Measurements from ENCODE around the gene POP5. TPM values are rescaled to one million over a fixed set of nuclear protein-coding genes. Genes with fewer than 3 reads are reported as not detected.
A peak's percentile ranks its signal among the peaks of the same experiment; 100 is the strongest.
"Not testable (repeated sequence)": the region's sequence is repeated elsewhere in the genome, so short reads cannot be mapped to it uniquely, and the experiment has no call there.

POP5 gene
- 33.8 TPM for total RNA-seq
- long read RNA-seq, transcript POP5-202 (5 exons, 801 nt): major isoform, 5 of 12 reads
- long read RNA-seq, partial matches to known transcripts: 0 of 12 reads
- long read RNA-seq, other reads (novel, unspliced or antisense): 3 of 12 reads

DNA sequence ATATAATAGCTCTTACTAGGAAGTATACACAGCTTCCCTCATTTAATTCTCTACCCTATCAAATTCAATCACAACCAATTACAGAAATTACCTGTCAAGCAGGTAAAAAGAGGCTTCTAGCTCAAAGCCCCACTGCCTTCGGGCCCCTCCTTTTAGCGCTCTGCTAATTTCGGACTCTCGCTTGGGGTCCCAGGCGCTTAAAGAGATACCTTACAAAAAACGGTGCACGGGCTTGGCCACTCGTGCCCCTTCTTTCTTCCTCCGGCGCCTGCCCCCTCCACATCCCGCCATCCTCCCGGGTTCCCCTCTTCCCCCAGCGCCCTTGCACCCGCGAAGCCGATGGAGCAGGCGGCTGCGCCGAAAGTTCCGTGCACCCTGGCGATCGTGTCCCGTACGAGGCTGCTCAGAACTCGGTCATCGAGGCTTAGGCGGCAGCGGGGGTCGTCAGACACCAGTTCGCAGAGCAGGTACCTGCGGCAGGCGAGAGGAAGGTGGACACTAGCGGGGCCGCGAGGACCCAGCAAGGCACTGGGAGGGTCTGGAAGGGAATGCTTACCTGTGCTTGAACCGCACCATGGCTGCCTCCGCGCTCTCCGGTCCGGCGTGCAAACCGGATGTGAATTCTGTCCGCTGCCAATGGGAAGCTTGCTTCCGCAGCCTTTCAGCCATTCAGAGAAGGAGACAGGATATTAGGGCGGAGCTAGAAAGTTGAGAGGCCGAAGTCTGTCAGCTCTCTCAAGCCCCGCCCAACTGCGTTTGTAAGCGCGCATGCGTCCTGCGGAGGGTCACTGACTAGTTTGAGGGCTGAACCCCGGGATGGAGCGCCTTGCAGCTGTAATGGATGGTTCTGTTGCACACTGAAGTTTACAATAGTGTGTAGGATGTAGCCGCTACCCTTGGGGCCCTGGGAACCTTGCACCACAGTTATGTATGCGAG, at the start of gene POP5:
Gene POP5, minus strand, starts transcription at position 616 of the 937 bp plus-strand sequence. Its CDS starts 40 bp downstream, at position 576.
- DNase-seq (ENCODE audit: low spot score): peak; percentile 97

DNA sequence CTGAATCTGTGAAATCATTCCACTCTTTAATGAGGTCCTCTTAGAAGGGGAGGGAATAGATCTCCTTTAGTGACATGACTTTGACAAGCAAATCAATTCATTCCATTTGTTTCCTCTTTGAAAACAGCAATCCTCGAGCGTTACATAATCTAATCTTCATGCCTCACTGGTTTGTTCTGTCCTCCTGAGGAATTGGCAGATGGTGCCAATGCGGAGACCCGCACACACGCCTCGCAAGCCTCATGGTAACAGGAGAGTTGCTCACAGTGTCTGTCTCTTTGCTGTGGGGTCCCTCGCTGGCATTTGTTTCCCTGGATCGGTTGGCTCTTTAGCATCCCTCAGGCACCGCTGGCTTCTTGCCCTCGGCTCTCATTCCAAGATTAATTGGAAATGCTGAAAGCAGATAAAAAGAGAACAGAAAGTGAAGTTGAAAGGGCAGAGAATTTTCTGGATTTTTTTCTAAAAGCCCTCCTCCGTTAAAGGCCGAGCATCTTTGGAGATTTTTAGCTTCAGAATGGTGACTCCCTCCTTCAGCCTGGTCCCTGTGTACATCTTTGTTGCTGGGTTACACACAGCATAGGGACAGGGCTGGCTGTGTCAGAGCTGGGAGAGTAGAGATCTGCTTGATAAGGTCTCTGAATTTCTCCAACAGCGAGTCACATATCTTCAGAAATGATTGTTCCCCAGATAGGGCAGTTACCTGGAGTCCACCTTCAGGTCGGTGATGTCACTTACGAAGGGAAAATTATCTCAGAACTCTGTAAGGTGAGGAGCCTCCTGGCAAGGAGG, 49.1 kb upstream of the POP5 start:
- no peak for DNase-seq (ENCODE audit: low spot score)

- no peak for DNase-seq (ENCODE audit: low spot score)
Measured at GRCh38 chr12:120628919-120629318, 47.7 kb upstream of the POP5 start.

GRCh38 chr12:120625557-120626419, 44.6 kb upstream of the POP5 start:
- DNase-seq (ENCODE audit: low spot score): no peak

DNA sequence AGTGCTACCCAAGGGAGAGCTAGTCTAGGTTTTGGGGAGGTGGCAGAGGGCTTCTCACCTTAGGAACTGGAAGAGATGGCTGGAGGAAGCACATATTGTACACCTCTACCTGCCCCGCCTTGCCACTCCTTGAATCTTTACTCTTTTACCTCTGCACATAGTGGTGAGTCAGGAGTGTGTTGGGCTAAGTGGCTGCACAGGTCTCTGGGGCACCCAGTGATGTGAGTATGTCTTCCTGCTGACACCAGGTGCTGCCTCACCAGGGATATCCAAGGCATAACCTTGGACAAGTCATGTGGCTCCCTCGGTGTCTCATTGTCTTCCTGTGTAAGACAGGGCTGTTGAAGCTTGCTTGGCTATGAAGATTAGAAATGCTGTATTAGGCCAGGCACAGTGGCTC, 39.4 kb upstream of the POP5 start:
- DNase-seq (ENCODE audit: low spot score): no peak

DNA sequence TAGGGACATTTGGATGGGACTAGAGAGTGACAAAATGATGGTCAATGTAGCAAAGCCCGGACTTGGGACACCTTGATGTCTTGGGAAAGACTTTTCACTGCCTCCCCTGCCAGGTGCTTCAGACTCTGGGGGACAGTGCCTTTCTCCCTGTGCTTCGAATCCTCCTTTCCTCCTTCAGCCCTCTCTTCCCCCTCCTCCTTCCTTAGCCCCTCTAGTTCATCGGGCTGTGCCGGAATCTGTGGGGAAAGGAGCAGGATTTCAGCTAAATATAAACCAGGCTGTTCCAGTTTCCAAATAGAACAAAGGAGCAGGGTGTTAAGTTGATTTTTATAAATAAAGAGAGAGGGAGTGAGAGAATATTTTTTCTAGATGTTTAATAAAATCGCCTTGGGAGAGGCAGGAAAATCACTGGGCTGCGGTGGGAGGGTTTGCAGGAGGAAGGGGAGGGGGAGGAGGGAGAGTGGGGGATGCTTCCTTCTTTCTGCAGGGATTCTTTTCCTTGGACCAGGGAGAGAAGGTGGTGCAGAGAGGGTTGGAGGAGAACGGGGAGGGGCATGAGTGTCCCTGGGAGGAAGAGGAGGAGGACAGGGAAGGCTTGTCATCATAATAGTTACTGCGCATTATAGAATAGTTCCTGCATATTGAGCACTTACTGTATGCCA, 37.9 kb upstream of the POP5 start:
- DNase-seq (ENCODE audit: low spot score): no peak

DNA sequence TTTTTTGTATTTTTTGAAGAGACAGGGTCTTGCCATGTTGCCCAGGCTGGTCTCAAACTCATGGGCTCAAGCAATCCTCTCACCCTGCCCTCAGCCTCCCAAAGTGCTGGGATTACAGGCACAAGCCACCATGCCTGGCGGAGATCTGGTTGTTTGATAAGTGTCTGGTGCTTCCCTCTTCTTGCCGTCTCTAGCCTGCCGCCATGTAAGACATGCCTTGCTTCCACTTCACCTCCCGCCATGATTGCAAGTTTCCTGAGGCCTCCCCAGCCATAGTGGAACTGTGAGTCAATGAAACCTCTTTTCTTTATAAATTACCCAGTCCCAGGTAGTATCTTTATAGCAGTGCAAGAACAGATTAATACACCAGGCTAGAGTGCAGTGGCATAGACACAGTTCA, 36.6 kb upstream of the POP5 start:
- not testable (repeated sequence) for DNase-seq (ENCODE audit: low spot score)

GRCh38 chr12:120617193-120617592, 36.0 kb upstream of the POP5 start:
- not testable (repeated sequence) for DNase-seq (ENCODE audit: low spot score)

- DNase-seq (ENCODE audit: low spot score): no peak
Measured at GRCh38 chr12:120614848-120615247, 33.6 kb upstream of the POP5 start.

DNA sequence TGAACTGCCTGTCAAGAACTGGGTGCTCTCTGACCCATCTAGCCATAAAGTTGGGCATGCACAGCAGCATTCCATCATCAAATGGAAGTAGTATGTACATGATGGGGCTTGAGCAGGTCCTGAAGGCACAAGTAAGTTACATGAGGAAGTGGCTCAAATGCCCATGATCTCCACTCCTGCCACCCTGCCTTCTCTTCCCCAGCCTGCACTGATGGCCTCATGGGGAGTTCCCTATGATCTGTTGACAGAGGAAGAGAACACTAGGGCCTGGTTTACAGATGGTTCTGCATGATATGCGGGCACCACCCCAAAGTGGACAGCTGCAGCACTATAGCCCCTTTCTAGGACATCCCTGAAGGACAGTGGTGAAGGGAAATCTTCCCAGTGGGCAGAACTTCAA, 30.3 kb upstream of the POP5 start:
- DNase-seq (ENCODE audit: low spot score): not testable (repeated sequence)

GRCh38 chr12:120610560-120610959, 29.4 kb upstream of the POP5 start:
- no peak for DNase-seq (ENCODE audit: low spot score)

DNA sequence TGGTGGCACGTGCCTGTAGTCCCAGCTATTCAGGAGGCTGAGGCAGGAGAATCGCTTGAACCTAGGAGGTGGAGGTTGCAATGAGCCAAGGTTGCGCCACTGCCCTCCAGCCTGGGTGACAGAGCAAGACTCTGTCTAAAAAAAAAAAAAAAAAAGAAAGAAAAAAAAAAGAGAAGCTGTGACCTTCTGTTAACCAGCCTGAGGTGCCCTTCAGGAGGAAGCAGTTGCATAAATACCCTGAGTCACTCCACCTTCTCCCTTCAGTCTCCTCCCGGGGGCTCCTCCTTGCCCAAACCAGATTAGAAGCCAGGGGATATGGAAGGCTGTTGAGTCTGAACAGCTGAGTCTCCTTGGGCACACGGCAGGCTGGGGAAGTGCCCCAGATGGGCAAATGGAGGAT, 21.2 kb upstream of the POP5 start:
- DNase-seq (ENCODE audit: low spot score): not testable (repeated sequence)

- no peak for DNase-seq (ENCODE audit: low spot score)
Measured at GRCh38 chr12:120599672-120600552, 18.7 kb upstream of the POP5 start.

DNA sequence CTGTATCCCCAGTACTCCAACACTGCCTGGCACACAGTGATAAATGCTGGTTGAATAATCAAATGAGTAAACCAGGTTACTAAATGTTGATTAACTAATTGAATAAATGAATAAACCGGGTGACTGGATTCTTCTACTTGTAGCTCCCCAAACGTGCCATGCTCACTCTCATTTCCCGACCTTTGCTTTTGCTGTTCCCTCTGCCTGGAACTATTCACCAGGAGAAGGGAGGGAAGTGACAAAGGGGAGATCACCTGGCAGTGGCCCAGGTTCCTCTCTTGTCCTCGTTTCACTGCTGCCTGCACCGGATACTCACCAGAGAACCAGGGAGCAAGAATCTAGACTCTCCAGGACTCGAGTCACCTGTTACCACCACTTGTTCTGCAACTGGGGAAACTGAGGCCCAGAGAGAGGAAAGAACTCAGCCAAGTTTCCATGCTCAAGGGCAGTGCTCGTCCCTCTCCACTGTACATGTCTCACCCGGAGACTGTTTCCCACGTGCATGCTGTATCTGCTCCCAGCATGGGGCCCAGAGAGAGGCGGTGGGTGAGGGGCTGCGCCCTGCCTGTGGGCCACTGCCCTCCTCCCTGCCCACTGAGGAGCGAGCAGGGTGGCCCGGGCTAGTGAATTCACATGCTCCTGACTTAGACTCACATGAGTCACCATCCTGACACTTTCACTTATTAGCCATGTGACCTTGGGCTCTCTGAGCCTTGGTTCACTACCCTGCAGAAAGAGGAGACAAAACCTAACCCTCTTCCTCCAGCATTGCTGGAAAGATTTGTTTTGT, 17.7 kb upstream of the POP5 start:
- DNase-seq (ENCODE audit: low spot score): no peak

DNA sequence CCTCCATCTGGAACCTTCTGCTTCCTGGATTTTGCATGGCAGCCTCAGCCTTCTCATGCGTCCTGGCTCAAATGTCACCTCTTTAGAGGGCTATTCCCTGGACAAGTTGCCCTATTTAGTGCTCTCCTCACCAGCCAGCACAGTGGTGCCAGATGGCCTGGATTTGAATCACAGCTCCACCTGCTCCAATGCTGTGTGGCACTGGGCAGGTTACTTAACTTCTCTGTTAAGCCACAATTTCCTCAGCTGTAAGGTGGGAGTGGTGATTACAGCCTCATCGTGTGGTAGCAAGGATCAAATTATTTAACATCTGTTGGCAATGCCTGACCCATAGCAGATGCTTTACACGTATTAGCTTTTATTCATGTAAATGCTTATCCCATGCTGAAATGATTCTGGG, 16.7 kb upstream of the POP5 start:
- no peak for DNase-seq (ENCODE audit: low spot score)

DNA sequence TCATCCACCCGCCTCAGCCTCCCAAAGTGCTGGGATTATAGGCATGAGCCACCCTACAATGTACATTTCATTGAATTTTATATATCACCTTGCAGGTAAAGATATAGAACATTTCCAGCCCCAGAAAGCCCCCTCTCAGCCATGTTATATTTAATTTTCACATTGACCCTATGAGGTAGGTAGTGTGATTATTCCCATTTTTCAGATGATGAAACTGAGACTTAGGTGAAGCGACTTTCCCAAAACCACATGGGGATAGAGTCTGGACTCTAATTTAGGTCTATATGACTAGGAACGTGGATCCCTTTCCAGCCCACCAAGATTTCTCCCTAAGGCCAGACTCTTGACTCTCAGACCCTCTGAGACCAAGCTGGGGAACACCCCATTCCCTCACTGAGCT, 15.7 kb upstream of the POP5 start:
- DNase-seq (ENCODE audit: low spot score): no peak

DNA sequence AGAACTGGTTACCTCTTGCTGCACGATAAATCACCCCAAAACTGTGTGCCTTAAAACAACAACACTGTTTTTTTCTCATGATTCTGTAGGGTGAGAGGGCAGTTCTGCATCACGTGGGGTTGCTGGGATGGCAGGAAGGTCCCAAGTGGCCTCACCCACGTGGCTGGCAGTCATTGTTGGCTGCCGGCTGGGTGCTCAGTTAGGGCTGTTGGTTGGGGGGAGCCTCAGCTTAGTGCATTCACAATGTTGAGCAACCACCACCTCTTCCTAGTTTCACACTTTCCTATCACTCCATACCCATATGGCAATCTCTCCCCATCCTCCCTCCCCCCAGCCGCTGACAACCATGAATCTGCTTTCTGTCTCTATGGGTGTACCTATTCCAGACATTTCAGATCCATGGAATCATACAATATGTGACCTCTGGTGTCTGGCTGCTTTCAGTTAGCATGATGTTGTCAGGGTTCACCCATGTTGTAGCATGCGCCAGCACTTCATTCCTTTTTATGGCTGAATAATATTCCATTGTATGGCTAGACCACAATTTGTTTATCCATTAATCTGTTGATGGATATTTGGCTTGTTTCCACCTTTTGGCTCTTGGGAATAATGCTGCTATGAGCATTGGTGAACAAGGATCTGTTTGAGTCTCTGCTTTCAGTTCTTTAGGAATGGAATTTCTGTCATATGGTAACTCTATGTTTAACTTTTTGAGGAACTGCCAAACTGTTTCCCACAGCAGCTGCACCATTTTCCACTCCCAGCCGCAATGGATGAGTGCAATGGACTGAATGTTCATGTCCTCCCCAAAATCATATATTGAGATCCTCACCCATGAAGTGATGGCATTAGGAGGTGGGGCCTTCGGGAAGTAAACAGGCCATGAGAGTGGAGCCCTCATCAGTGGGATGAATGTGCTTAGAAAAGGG, 11.2 kb upstream of the POP5 start:
- no peak for DNase-seq (ENCODE audit: low spot score)
